ENCODE data around the gene ARHGEF4. TPM values are rescaled to one million over a fixed set of nuclear protein-coding genes. Genes with fewer than 3 reads are reported as not detected.

The ARHGEF4 gene
- total and polyA plus RNA-seq, 2 donors (not counting 3 experiments of a cell fraction or from before 2014, with no cell fraction given), result not detected

DNA sequence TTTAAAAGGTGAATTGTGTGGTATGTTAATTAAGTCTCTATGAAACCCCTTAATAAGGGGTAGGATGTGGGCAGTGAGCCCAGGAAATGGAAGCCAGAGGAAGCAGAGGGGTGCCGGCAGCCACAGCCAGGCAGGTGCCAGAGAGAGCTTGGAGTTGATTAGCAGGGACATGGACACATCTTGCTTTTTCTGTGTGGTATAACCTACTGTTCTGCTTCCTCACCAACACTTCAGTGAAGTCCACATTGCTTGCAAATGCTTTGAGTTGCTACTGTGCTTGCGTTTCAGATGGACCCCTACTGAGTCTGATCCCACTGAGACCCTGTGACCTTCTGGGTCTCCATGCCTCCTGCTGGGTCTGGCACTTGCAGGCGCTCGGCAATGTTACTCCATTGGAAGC, 30.3 kb upstream of the ARHGEF4 start:
- no peak for FAIRE-seq
- Histone ChIP-seq H3K9me1 (replicated peaks; ENCODE audit: control insufficient read depth, extremely low read depth, insufficient read depth, low read length) (no peaks in the 10 kb centered on the region), H3K4me1 (ENCODE audit: control insufficient read depth, extremely low read depth, insufficient read depth, low read length) (no peaks in the 10 kb centered on the region), H3K9ac (replicated peaks; ENCODE audit: extremely low read depth, insufficient read depth, low read length) (no peak overlapping the region), H3K27ac (ENCODE audit: insufficient read depth, low read depth, low read length) (no peak overlapping the region), H3K9me3 (replicated peaks; ENCODE audit: control insufficient read depth, insufficient read depth, low read length) (no peaks in the 10 kb centered on the region), H3K4me3 (replicated peaks in 1 of 3; ENCODE audit: insufficient read depth in 1 of 3, low read depth in 1 of 3, low read length in 3 of 3) (no peak overlapping the region), H3K27me3 (ENCODE audit: control insufficient read depth in 2 of 2, insufficient read depth in 2 of 2, low read length in 2 of 2) (no peaks in the 10 kb centered on the region), H4K20me1 (replicated peaks; ENCODE audit: control insufficient read depth, extremely low read depth, insufficient read depth, low read length) (no peaks in the 10 kb centered on the region), H3K36me3 (ENCODE audit: control insufficient read depth in 2 of 2, extremely low read depth in 1 of 2, insufficient read depth in 2 of 2, low read length in 2 of 2) (no peaks in the 10 kb centered on the region), H2AFZ (ENCODE audit: low read depth, low read length) (no peak overlapping the region), H3K4me2 (ENCODE audit: insufficient read depth, low read length) (no peak overlapping the region), H3K79me2 (ENCODE audit: control insufficient read depth, insufficient read depth, low read length) (no peaks in the 10 kb centered on the region)
- CTCF ChIA-PET, result no interaction called here
- dilution Hi-C loops (cut with MboI; ENCODE audit: extremely low pct_ligation_motif_present, low sequenced_read_pairs) (no loop called here), intact Hi-C loops (cut with micrococcal nuclease) (no loop called here)
- POLR2A ChIA-PET, result no interaction called here
- TF ChIP-seq FOS (IDR thresholded peaks at IDR 0.05; ENCODE audit: borderline replicate concordance, insufficient read depth, low read length) (no peak), POLR2A (IDR thresholded peaks at IDR 0.05; ENCODE audit: low read depth, low read length) (no peak), POLR2AphosphoS5 (IDR thresholded peaks at IDR 0.05; ENCODE audit: insufficient read depth, low read depth, low read length) (no peak), GATA2 (IDR thresholded peaks at IDR 0.05; ENCODE audit: insufficient read depth, insufficient read length, low read depth, low read length) (no peak), MYC (IDR thresholded peaks at IDR 0.05; ENCODE audit: low read depth, low read length) (no peak)
- TF ChIP-seq, protein P1, sequence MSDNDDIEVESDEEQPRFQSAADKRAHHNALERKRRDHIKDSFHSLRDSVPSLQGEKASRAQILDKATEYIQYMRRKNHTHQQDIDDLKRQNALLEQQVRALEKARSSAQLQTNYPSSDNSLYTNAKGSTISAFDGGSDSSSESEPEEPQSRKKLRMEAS (IDR thresholded peaks at IDR 0.05; ENCODE audit: insufficient read depth, insufficient read length), result no peak
- no peak for DNase-seq (ENCODE audit: low read depth, low spot score)
- BruUV-seq (replicated peaks), result no TSS peak

DNA sequence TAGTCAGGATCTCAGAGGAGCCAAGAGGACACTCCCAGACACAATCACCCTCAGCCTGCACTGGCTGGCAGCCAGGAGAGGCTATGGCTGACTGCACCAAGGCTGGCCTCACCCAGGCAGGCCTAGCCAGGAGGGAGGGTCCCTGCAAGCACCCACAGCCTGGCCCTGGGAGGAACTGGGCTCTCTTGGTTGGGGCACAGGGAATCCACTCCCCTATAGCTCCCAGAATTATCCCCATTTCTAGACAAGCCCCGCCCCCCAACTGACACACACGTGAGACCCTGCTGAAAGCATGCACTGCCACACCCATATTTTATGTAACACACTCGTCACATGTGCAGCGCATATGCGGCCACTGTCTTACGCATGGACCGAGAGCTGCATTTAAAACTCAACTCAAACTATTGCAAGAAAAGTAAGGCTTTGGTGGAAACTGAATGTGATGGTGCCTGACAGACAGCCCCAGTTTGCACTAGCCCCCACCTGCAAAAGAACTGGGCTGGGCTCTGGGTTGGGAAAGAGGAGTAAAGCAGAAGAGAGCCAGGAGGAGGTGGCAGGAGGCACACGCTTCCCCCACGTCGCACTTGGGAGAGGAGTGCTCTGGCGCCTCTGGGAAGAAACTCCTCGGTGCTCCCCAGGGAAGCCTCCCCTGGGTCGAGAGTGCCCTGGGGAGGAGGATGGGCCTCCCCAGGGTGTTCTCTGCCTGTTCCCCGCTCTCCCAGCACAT, 28.9 kb upstream of the ARHGEF4 start:
- dilution Hi-C loops (cut with MboI; ENCODE audit: extremely low pct_ligation_motif_present, low sequenced_read_pairs) (no loop called here), intact Hi-C loops (cut with micrococcal nuclease) (no loop called here)
- Histone ChIP-seq H2AFZ (ENCODE audit: low read depth, low read length) (no peak overlapping the region), H3K4me1 (ENCODE audit: control insufficient read depth, extremely low read depth, insufficient read depth, low read length) (no peaks in the 10 kb centered on the region), H3K9me3 (replicated peaks; ENCODE audit: control insufficient read depth, insufficient read depth, low read length) (no peaks in the 10 kb centered on the region), H3K27ac (ENCODE audit: insufficient read depth, low read depth, low read length) (no peak overlapping the region), H3K9me1 (replicated peaks; ENCODE audit: control insufficient read depth, extremely low read depth, insufficient read depth, low read length) (no peaks in the 10 kb centered on the region), H3K9ac (replicated peaks; ENCODE audit: extremely low read depth, insufficient read depth, low read length) (no peak overlapping the region), H4K20me1 (replicated peaks; ENCODE audit: control insufficient read depth, extremely low read depth, insufficient read depth, low read length) (no peaks in the 10 kb centered on the region), H3K4me2 (ENCODE audit: insufficient read depth, low read length) (no peak overlapping the region), H3K4me3 (replicated peaks in 1 of 3; ENCODE audit: insufficient read depth in 1 of 3, low read depth in 1 of 3, low read length in 3 of 3) (no peak overlapping the region), H3K36me3 (ENCODE audit: control insufficient read depth in 2 of 2, extremely low read depth in 1 of 2, insufficient read depth in 2 of 2, low read length in 2 of 2) (no peaks in the 10 kb centered on the region), H3K79me2 (ENCODE audit: control insufficient read depth, insufficient read depth, low read length) (no peaks in the 10 kb centered on the region), H3K27me3 (ENCODE audit: control insufficient read depth in 2 of 2, insufficient read depth in 2 of 2, low read length in 2 of 2) (no peaks in the 10 kb centered on the region)
- BruUV-seq (replicated peaks), result no TSS peak
- no peak for DNase-seq (ENCODE audit: low read depth, low spot score)
- ChIA-PET POLR2A (no interaction called here), CTCF (interaction anchor here (0.7 kb wide), 1 partner anchor 10 kb away, joined by 3 read pairs; no protein-coding TSS in a partner anchor)
- FAIRE-seq, result no peak
- TF ChIP-seq JUN (IDR thresholded peaks at IDR 0.05; ENCODE audit: borderline replicate concordance, insufficient read depth, insufficient read length, low read depth) (no peak), POLR2AphosphoS5 (IDR thresholded peaks at IDR 0.05; ENCODE audit: insufficient read depth, low read depth, low read length) (no peak), MYC (IDR thresholded peaks at IDR 0.05; ENCODE audit: low read depth, low read length) (no peak), FOS (IDR thresholded peaks at IDR 0.05; ENCODE audit: borderline replicate concordance, insufficient read depth, low read length) (no peak), GATA2 (IDR thresholded peaks at IDR 0.05; ENCODE audit: insufficient read depth, insufficient read length, low read depth, low read length) (no peak), POLR2A (IDR thresholded peaks at IDR 0.05; ENCODE audit: low read depth, low read length) (no peak), EZH2 (IDR thresholded peaks at IDR 0.05; ENCODE audit: borderline replicate concordance, low read depth, low read length, severe bottlenecking) (no peak)
- TF ChIP-seq, protein P1 (IDR thresholded peaks at IDR 0.05; ENCODE audit: insufficient read depth, insufficient read length), result no peak
- TF ChIP-seq, protein P2, sequence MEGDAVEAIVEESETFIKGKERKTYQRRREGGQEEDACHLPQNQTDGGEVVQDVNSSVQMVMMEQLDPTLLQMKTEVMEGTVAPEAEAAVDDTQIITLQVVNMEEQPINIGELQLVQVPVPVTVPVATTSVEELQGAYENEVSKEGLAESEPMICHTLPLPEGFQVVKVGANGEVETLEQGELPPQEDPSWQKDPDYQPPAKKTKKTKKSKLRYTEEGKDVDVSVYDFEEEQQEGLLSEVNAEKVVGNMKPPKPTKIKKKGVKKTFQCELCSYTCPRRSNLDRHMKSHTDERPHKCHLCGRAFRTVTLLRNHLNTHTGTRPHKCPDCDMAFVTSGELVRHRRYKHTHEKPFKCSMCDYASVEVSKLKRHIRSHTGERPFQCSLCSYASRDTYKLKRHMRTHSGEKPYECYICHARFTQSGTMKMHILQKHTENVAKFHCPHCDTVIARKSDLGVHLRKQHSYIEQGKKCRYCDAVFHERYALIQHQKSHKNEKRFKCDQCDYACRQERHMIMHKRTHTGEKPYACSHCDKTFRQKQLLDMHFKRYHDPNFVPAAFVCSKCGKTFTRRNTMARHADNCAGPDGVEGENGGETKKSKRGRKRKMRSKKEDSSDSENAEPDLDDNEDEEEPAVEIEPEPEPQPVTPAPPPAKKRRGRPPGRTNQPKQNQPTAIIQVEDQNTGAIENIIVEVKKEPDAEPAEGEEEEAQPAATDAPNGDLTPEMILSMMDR (IDR thresholded peaks at IDR 0.05; ENCODE audit: extremely low read depth in 1 of 2, insufficient read depth in 1 of 2, low read depth in 1 of 2, low read length in 2 of 2), result no peak

Data from endothelial cell of umbilical vein (primary cell).